OCI-LY3 (cell line): ENCODE measurements around the gene ZNF593OS.

Experiments
- H2AFZ ChIP-seq: fragments of 200-600, 300-600 bp; shearing (Covaris generic); 2 replicates; pipeline ENCODE4 v1.6.0; 2014; ENCODE audit warnings: antibody characterized with exemption, low read depth, low read length
- H3K27ac ChIP-seq: fragments of 200-600, 300-600 bp; sonication (generic); 2 replicates; pipeline ENCODE4 v1.5.1; 2014; ENCODE audit warnings: mild to moderate bottlenecking, low read length, moderate library complexity, mixed read lengths
- H3K27me3 ChIP-seq: fragments of 200-600, 300-600 bp; sonication (generic); 2 replicates; pipeline ENCODE4 v1.6.1; 2014; ENCODE audit warnings: low read depth, low read length, mixed read lengths
- H3K36me3 ChIP-seq: fragments of 200-600, 300-600 bp; sonication (generic); replicated peaks from 2 replicates; pipeline ENCODE3; 2014; ENCODE audit warnings: low read depth, low read length, mixed read lengths
- H3K4me1 ChIP-seq: fragments of 300-600, 200-600 bp; sonication (generic); 2 replicates; pipeline ENCODE4 v1.6.1; 2014; ENCODE audit warnings: low read length, mixed read lengths
- H3K4me2 ChIP-seq: fragments of 200-600, 300-600 bp; sonication (generic); 2 replicates; pipeline ENCODE4 v1.6.1; 2014; ENCODE audit warnings: low read length, mixed read lengths
- H3K4me3 ChIP-seq: fragments of 300-600, 200-600 bp; sonication (generic); 2 replicates; pipeline ENCODE4 v1.5.1; 2014; ENCODE audit warnings: antibody characterized with exemption, mild to moderate bottlenecking, low read length, moderate library complexity
- H3K79me2 ChIP-seq: fragments of 300-600, 200-600 bp; shearing (Covaris generic); 2 replicates; pipeline ENCODE4 v1.6.1; 2014; ENCODE audit warnings: mild to moderate bottlenecking, low read length, mixed read lengths
- H3K9ac ChIP-seq: fragments of 300-600, 200-600 bp; shearing (Covaris generic); 2 replicates; pipeline ENCODE4 v1.6.0; 2014; ENCODE audit warnings: mild to moderate bottlenecking, low read length, moderate library complexity
- H3K9me3 ChIP-seq: fragments of 200-600, 300-600 bp; shearing (Covaris generic); 2 replicates; pipeline ENCODE4 v1.6.1; 2014; ENCODE audit warnings: low read length, mixed read lengths; ENCODE audit not compliant: insufficient read depth
- H4K20me1 ChIP-seq: fragments of 200-600, 300-600 bp; sonication (generic); 2 replicates; pipeline ENCODE4 v1.6.1; 2016; ENCODE audit warnings: low read length, mixed read lengths; ENCODE audit not compliant: insufficient read depth
- CTCF ChIP-seq: fragments of 200-600, 300-600 bp; sonication (generic); IDR thresholded peaks from 2 replicates; pipeline ENCODE4 v1.5.1; 2014; ENCODE audit warnings: antibody characterized with exemption, low read length, low read depth
- EZH2phosphoT487 ChIP-seq: fragments of 200-600 bp; shearing (Covaris generic); IDR thresholded peaks from 2 replicates; pipeline ENCODE4 v1.6.1; 2018; ENCODE audit warnings: antibody characterized with exemption, mixed run types, low read depth

The ZNF593OS gene

GRCh38 chr1:26155370-26156284 is 16.0 kb downstream of the ZNF593OS start:
- TF ChIP-seq CTCF (no peak), EZH2phosphoT487 (no peak)
- Histone ChIP-seq H4K20me1 (no peaks in the 10 kb centered on the region), H3K9me3 (no peaks in the 10 kb centered on the region), H3K79me2 (no peaks in the 10 kb centered on the region), H3K4me3 (no peak overlapping the region), H3K36me3 (no peaks in the 10 kb centered on the region), H3K9ac (no peak overlapping the region), H3K27ac (no peak overlapping the region), H2AFZ (no peak overlapping the region), H3K4me1 (no peaks in the 10 kb centered on the region), H3K4me2 (no peak overlapping the region), H3K27me3 (no peaks in the 10 kb centered on the region)

- Histone ChIP-seq H3K4me3 (no peak overlapping the region), H2AFZ (no peak overlapping the region), H4K20me1 (no peaks in the 10 kb centered on the region), H3K4me2 (no peak overlapping the region), H3K36me3 (no peaks in the 10 kb centered on the region), H3K27ac (no peak overlapping the region), H3K4me1 (no peaks in the 10 kb centered on the region), H3K27me3 (no peaks in the 10 kb centered on the region; the same call in 1 of the 2 replicates), H3K9ac (no peak overlapping the region), H3K9me3 (no peaks in the 10 kb centered on the region), H3K79me2 (no peaks in the 10 kb centered on the region)
- TF ChIP-seq CTCF (no peak), EZH2phosphoT487 (no peak)
Measured at GRCh38 chr1:26154750-26155149, 16.9 kb downstream of the ZNF593OS start.

GRCh38 chr1:26153966-26154532 is 17.6 kb downstream of the ZNF593OS start:
- Histone ChIP-seq H3K9ac (no peak overlapping the region), H3K27me3 (no peaks in the 10 kb centered on the region; the same call in 1 of the 2 replicates), H3K4me1 (no peaks in the 10 kb centered on the region)

More at GRCh38 chr1:26153966-26154532, 17.6 kb downstream of the ZNF593OS start:
- no peak overlapping the region for H3K4me2 ChIP-seq
- H3K4me3 ChIP-seq = no peak overlapping the region
- TF ChIP-seq EZH2phosphoT487 = no peak
- TF ChIP-seq CTCF = no peak
- H3K36me3 ChIP-seq = no peaks in the 10 kb centered on the region
- no peak overlapping the region for H3K27ac ChIP-seq
- no peaks in the 10 kb centered on the region for H4K20me1 ChIP-seq
- H2AFZ ChIP-seq = no peak overlapping the region
- H3K9me3 ChIP-seq = no peaks in the 10 kb centered on the region
- no peaks in the 10 kb centered on the region for H3K79me2 ChIP-seq
